DMS 273 treated with DMSO at 0.1 percent for 48 hours (cell line): ENCODE data around the gene FUCA1.
"Not testable (repeated sequence)": the region's sequence is repeated elsewhere in the genome, so short reads cannot be mapped to it uniquely, and the experiment has no call there.

ENCODE experiments used
- DNase-seq: peaks from one replicate; lab custom pipeline; 2025; lab: John Stamatoyannopoulos, UW

Gene FUCA1

GRCh38 chr1:23867895-23868556, at the start of gene FUCA1:
Gene FUCA1, minus strand, starts transcription at chr1:23868290. Its CDS starts 4 bp downstream, at chr1:23868286.
- peak; percentile 78 for DNase-seq

- DNase-seq = peak; percentile 39
These were observed 48.4 kb upstream of the FUCA1 start for GRCh38 chr1:23916209-23917131.

- no peak for DNase-seq
These were observed 47.4 kb upstream of the FUCA1 start for GRCh38 chr1:23915466-23915865.

- no peak for DNase-seq
These were observed 46.8 kb upstream of the FUCA1 start for GRCh38 chr1:23914921-23915320.

GRCh38 chr1:23913212-23913880, 45.3 kb upstream of the FUCA1 start, which contains the start of gene CNR2:
Gene CNR2, minus strand, starts transcription at chr1:23913362. Its CDS starts 37,745 bp downstream, at chr1:23875617.
- DNase-seq = no peak

- DNase-seq = no peak
These were observed 43.8 kb upstream of the FUCA1 start for GRCh38 chr1:23911921-23912320.

- DNase-seq = no peak
These were observed 42.6 kb upstream of the FUCA1 start for GRCh38 chr1:23910553-23911246.

GRCh38 chr1:23910144-23910543, 42.1 kb upstream of the FUCA1 start:
- no peak for DNase-seq

- DNase-seq = no peak
These were observed 41.3 kb upstream of the FUCA1 start for GRCh38 chr1:23909412-23909811.

- DNase-seq = no peak
These were observed 40.6 kb upstream of the FUCA1 start for GRCh38 chr1:23908453-23909341.

GRCh38 chr1:23906731-23907130, 38.6 kb upstream of the FUCA1 start:
- no peak for DNase-seq

GRCh38 chr1:23905461-23906025, 37.5 kb upstream of the FUCA1 start:
- DNase-seq = no peak

- DNase-seq = no peak
These were observed 36.8 kb upstream of the FUCA1 start for GRCh38 chr1:23904748-23905357.

- DNase-seq = no peak
These were observed 35.7 kb upstream of the FUCA1 start for GRCh38 chr1:23903754-23904153.

GRCh38 chr1:23902321-23903278, 34.5 kb upstream of the FUCA1 start:
- no peak for DNase-seq

GRCh38 chr1:23900017-23900416, 31.9 kb upstream of the FUCA1 start:
- not testable (repeated sequence) for DNase-seq

GRCh38 chr1:23899070-23899469, 31.0 kb upstream of the FUCA1 start:
- no peak for DNase-seq

- DNase-seq = no peak
These were observed 29.0 kb upstream of the FUCA1 start for GRCh38 chr1:23897083-23897482.

- DNase-seq = no peak
These were observed 28.4 kb upstream of the FUCA1 start for GRCh38 chr1:23896491-23896890.
